GM21825 (cell line): ENCODE measurements around the gene PCDHGA10.
A peak's percentile ranks its signal among the peaks of the same experiment; 100 is the strongest.
"Not testable (repeated sequence)": the region's sequence is repeated elsewhere in the genome, so short reads cannot be mapped to it uniquely, and the experiment has no call there.

Experiments
- ATAC-seq: cut with Tn5 transposase; IDR thresholded peaks from one replicate; pipeline ENCODE4 v1.9.1; 2021; ENCODE audit warnings: mild to moderate bottlenecking, moderate library complexity; ENCODE audit not compliant: unreplicated experiment

PCDHGA10 gene

GRCh38 chr5:141412854-141413539 is at the start of gene PCDHGA10:
TSS of gene PCDHGA10 (plus strand) at chr5:141412987. CDS start at chr5:141413176, 189 bp downstream.
- peak; percentile 66 for ATAC-seq

GRCh38 chr5:141363952-141364660 is 48.7 kb upstream of the PCDHGA10 start, which contains the start of gene PCDHGA5:
TSS of gene PCDHGA5 (plus strand) at chr5:141364162. CDS start at chr5:141364331, 169 bp downstream.
- ATAC-seq: no peak

DNA sequence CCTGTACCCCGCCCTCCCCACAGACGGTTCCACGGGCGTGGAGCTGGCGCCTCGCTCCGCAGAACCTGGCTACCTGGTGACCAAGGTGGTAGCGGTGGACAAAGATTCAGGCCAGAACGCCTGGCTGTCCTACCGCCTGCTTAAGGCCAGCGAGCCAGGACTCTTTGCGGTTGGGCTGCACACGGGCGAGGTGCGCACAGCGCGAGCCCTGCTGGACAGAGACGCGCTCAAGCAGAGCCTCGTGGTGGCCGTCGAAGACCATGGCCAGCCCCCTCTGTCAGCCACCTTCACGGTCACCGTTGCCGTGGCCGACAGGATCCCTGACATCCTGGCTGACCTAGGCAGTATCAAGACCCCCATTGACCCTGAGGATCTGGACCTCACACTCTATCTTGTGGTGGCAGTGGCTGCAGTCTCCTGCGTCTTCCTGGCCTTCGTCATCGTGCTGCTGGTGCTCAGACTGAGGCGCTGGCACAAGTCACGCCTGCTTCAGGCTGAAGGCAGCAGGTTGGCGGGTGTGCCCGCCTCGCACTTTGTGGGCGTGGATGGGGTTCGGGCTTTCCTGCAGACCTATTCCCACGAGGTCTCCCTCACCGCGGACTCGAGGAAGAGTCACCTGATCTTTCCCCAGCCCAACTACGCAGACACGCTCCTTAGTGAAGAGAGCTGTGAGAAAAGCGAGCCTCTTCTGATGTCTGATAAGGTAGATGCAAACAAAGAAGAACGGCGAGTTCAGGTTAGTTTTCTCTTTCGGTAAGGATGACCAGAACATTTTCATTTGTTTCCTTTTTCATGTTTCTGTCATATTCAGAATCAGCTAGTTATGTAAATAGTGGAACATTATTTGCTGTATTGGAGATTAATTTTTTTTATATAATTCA is 46.5 kb upstream of the PCDHGA10 start:
- ATAC-seq: no peak

DNA sequence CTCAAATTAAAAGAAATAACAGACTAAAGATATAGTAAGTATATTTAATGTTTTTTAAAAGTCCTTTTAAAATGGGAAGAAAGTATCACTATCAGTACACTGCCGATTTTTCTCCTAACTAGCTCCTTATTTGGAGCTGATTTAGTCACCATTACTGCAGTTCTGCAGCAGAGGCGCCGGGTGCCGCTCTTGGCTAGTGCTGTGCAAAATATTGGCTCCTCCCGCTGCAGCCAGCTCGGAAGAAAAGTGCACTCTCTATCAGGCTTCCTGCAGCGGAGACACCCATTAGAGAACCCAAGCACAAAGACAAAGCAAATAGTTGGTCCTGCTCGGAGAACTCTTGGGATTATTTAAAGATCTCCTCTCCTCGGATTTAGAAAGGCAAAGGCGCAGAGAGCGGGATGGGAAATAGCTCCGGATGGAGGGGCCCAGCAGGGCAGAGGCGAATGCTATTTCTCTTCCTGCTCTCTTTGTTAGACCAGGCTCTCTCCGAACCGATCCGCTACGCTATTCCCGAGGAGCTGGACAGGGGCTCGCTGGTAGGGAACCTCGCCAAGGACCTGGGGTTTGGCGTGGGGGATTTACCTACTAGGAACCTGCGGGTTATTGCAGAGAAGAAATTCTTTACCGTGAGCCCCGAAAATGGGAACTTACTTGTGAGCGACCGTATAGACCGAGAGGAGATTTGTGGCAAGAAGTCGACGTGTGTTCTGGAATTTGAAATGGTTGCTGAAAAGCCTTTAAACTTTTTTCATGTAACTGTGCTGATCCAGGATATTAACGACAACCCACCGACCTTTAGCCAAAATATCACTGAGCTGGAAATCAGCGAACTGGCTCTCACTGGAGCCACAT is 42.6 kb upstream of the PCDHGA10 start, which contains the start of gene PCDHGB3:
PCDHGB3 (plus strand) TSS at position 249 of the 855 bp plus-strand sequence; CDS start at position 402, 153 bp downstream.
- ATAC-seq: peak; percentile 70

DNA sequence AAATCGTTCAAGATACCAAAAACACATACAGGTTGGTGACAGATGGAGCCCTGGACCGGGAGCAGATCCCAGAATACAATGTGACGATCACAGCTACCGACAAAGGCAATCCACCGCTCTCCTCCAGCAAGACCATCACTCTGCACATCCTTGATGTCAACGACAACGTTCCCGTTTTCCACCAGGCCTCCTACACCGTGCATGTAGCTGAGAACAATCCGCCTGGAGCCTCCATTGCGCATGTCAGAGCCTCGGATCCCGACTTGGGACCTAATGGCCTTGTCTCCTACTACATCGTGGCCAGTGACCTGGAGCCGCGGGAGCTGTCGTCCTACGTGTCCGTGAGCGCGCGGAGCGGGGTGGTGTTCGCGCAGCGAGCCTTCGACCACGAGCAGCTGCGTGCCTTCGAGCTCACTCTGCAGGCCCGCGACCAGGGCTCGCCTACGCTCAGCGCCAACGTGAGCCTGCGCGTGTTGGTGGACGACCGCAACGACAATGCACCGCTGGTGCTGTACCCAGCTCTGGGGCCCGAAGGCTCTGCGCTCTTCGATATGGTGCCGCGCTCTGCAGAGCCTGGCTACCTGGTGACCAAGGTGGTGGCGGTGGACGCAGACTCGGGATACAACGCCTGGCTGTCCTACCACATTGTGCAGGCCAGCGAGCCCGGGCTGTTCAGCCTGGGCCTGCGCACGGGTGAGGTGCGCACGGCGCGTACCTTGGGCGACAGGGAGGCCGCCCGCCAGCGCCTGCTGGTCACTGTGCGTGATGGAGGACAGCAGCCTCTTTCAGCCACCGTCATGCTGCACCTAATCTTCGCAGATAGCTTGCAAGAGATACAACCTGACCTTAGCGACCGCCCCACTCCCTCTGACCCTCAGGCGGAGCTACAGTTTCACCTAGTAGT is 41.0 kb upstream of the PCDHGA10 start:
- ATAC-seq: no peak

GRCh38 chr5:141373673-141374317 is 39.0 kb upstream of the PCDHGA10 start, which contains the start of gene PCDHGA6:
TSS of gene PCDHGA6 (plus strand) at chr5:141373891. CDS start at chr5:141374084, 193 bp downstream.
- ATAC-seq: no peak

GRCh38 chr5:141374627-141375026 is 38.2 kb upstream of the PCDHGA10 start:
- ATAC-seq: no peak

- not testable (repeated sequence) for ATAC-seq
Observed at GRCh38 chr5:141375444-141376155, 37.2 kb upstream of the PCDHGA10 start.

- no peak for ATAC-seq
Observed at GRCh38 chr5:141382469-141383294, 30.1 kb upstream of the PCDHGA10 start, which contains the start of gene PCDHGA7. TSS of gene PCDHGA7 (plus strand) at chr5:141382742. CDS start at chr5:141382900, 158 bp downstream.

DNA sequence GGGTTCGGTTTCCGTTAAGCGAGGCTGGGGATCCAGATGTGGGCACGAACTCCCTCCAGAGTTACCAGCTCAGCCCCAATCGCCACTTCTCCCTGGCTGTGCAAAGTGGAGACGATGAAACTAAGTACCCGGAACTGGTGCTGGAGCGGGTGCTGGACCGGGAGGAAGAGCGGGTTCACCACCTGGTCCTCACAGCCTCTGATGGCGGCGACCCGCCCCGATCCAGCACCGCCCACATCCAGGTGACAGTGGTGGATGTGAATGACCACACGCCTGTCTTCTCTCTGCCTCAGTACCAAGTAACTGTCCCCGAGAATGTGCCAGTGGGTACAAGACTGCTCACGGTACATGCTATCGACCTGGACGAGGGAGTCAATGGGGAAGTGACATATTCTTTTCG is 29.4 kb upstream of the PCDHGA10 start:
- ATAC-seq: no peak

- ATAC-seq: no peak
Observed at GRCh38 chr5:141384471-141385267, 28.1 kb upstream of the PCDHGA10 start.

DNA sequence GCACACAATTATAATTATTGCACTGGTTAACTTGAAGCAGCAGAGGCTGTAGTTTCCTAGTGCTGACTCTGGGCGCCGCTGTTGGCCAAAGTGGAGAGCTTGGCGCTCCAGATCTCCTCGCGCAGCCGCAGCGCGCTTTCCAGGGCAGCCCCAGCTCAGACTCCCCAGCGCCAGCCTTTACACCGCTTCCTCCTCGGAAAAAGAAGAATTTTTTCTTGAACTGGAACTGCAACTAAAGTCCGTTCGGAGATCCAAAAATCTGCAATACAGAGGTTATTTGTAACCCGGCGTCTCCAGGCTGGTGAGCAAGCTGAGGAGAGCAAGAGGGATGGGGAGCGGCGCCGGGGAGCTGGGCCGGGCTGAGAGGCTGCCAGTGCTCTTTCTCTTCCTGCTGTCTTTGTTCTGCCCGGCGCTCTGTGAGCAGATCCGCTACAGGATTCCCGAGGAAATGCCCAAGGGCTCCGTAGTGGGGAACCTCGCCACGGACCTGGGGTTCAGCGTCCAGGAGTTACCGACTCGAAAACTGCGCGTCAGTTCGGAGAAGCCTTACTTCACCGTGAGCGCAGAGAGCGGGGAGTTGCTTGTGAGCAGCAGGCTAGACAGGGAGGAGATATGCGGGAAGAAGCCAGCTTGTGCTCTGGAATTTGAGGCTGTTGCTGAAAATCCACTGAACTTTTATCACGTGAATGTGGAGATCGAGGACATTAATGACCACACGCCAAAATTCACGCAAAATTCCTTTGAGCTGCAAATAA is 25.1 kb upstream of the PCDHGA10 start, which contains the start of gene PCDHGB4:
PCDHGB4 (plus strand) TSS at position 142 of the 755 bp plus-strand sequence; CDS start at position 329, 187 bp downstream.
- peak; percentile 60 for ATAC-seq

- ATAC-seq: no peak
Observed at GRCh38 chr5:141388661-141389060, 24.1 kb upstream of the PCDHGA10 start.

DNA sequence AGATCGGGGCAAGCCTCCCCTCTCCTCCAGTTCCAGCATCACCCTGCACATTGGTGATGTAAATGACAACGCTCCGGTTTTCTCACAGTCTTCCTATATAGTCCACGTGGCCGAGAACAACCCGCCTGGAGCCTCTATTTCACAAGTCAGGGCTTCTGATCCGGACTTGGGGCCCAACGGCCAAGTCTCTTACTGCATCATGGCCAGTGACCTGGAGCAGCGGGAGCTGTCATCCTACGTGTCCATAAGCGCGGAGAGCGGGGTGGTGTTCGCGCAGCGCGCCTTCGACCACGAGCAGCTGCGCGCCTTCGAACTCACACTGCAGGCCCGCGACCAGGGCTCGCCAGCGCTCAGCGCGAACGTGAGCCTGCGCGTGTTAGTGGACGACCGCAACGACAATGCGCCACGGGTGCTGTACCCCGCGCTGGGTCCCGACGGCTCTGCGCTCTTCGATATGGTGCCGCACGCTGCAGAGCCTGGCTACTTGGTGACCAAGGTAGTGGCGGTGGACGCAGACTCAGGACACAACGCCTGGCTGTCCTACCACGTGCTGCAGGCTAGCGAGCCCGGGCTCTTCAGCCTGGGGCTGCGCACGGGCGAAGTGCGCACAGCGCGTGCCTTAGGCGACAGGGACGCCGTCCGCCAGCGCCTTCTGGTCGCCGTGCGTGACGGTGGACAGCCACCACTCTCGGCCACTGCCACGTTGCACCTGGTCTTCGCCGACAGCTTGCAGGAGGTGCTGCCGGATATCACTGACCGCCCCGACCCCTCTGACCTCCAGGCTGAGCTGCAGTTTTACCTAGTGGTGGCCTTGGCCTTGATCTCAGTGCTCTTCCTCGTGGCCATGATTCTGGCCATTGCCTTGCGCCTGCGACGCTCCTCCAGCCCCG is 23.4 kb upstream of the PCDHGA10 start:
- no peak for ATAC-seq
